CD4-positive, alpha-beta T cell (primary cell): ENCODE measurements around the gene GSE1. TPM values are rescaled to one million over a fixed set of nuclear protein-coding genes. Genes with fewer than 3 reads are reported as not detected.

Experiments used
- ATAC-seq: fragments of 200-7000 bp; cut with Tn5 transposase; one replicate; pipeline ENCODE4 v1.10.0; 2022; ENCODE audit warnings: mild to moderate bottlenecking; ENCODE audit not compliant: poor library complexity
- CTCF ChIA-PET: fragments of 350-600 bp; sonication (Branson Sonifier 250); formaldehyde crosslinking; loops from one replicate; lab custom pipeline; 2021; ENCODE audit warnings: antibody characterized with exemption, inconsistent platforms; lab: Charles Lee
- POLR2A ChIA-PET: fragments of 350-600 bp; sonication (Branson Sonifier 250); formaldehyde crosslinking; loops from one replicate; lab custom pipeline; 2021; ENCODE audit warnings: antibody characterized with exemption, inconsistent platforms; lab: Charles Lee
- DNase-seq, 14 experiments: peaks; one replicate each; pipeline ENCODE4 v3.0.0-alpha.2; 2013 to 2020; ENCODE audit warnings: mixed read lengths in 2 of 14
- H3K27ac ChIP-seq, 2 donors: one replicate each; pipeline versions ENCODE4 v1.5.1 to v1.7.0; 2013; ENCODE audit warnings: low read length in 2 of 2, low read depth in 1 of 2, mild to moderate bottlenecking in 1 of 2
- H3K27me3 ChIP-seq, 2 experiments: 1 replicate in 1 of 2; 2 replicates in 1 of 2; pipeline versions ENCODE4 v1.6.1 to v1.7.0; 2013; ENCODE audit warnings: low read length in 2 of 2, control low read depth in 1 of 2, mild to moderate bottlenecking in 1 of 2, moderate library complexity in 1 of 2; ENCODE audit not compliant: insufficient read depth in 2 of 2, control insufficient read depth in 1 of 2
- H3K36me3 ChIP-seq: one replicate; pipeline ENCODE4 v1.6.1; 2013; ENCODE audit warnings: low read length, control low read depth; ENCODE audit not compliant: insufficient read depth
- H3K4me1 ChIP-seq: one replicate; pipeline ENCODE4 v1.6.1; 2013; ENCODE audit warnings: low read length, control low read depth; ENCODE audit not compliant: insufficient read depth
- H3K4me3 ChIP-seq: one replicate; pipeline ENCODE4 v1.5.1; 2013; ENCODE audit warnings: mild to moderate bottlenecking, low read length, moderate library complexity
- H3K9me3 ChIP-seq, 2 experiments: 1 replicate in 1 of 2; 2 replicates in 1 of 2; pipeline versions ENCODE4 v1.6.1 to v1.7.0; 2013; ENCODE audit warnings: low read length in 2 of 2, mild to moderate bottlenecking in 2 of 2, control low read depth in 1 of 2, moderate library complexity in 1 of 2; ENCODE audit not compliant: control insufficient read depth in 1 of 2, insufficient read depth in 1 of 2
- H3K27ac Mint-ChIP-seq: one replicate; pipeline ENCODE4 v1.8.0; 2020; ENCODE audit warnings: mixed read lengths
- H3K27me3 Mint-ChIP-seq: one replicate; pipeline ENCODE4 v1.8.0; 2021; ENCODE audit warnings: mixed read lengths
- H3K36me3 Mint-ChIP-seq: one replicate; pipeline ENCODE4 v1.8.0; 2021; ENCODE audit warnings: low read depth, mixed read lengths
- H3K4me1 Mint-ChIP-seq: one replicate; pipeline ENCODE4 v1.8.0; 2021; ENCODE audit warnings: low read depth, mixed read lengths
- H3K4me3 Mint-ChIP-seq: one replicate; pipeline ENCODE4 v1.8.0; 2020; ENCODE audit warnings: mild to moderate bottlenecking, mixed read lengths
- H3K9me3 Mint-ChIP-seq: one replicate; pipeline ENCODE4 v1.8.0; 2020; ENCODE audit warnings: mixed read lengths
- intact Hi-C, 2 experiments: fragments of 100-400 bp; cut with DNase I in 1 of 2; cut with micrococcal nuclease in 1 of 2; formaldehyde crosslinking; loops; one replicate each; pipeline versions ENCODE4 v1.15.1 to v1.9.0; 2023 to 2025; cut with DNase I, micrococcal nuclease
- total RNA-seq, 174 experiments: library from RNA in 2 of 174; stranded (reverse) in 2 of 174; gene quantifications; one replicate each; pipeline ENCODE4 v1.2.3 and lab custom pipeline; 2021 to 2026
- TF ChIP-seq, protein P1 (sequence below): fragments of 200-600 bp; IDR thresholded peaks from one replicate; pipeline ENCODE4 v1.8.0; 2022; ENCODE audit warnings: antibody characterized with exemption, mild to moderate bottlenecking

Gene GSE1
- total RNA-seq, 2 experiments from 2014 or later = 11.7 to 13.7 TPM

DNA sequence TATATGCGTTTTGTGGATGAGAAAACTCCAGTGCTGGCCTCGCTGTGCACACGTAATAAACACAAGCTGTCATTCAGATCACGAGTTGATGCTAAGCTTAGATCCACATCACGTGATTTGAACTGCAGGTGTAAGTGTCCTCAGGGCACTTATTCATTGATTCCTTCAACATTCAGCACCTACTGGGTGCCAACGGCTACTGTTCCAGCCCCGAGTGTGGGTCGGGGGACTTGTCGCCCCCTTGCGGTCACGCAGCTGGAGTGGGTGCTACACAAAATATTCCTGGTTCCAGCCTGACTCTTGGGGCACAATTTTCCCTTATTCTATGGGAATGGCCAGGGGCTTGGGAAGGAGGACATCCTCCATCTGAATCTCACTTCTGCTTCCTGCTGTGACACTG is 105.6 kb downstream of the GSE1 start:
- peaks cover 13% of the 10 kb centered on the region for H3K4me1 Mint-ChIP-seq
- Histone ChIP-seq H3K27ac (no peak overlapping the region), H3K9me3 (no peaks in the 10 kb centered on the region), H3K4me3 (no peak overlapping the region), H3K27me3 (peaks cover 0 to 3% of the 10 kb centered on the region in 2 experiments), H3K36me3 (no peaks in the 10 kb centered on the region), H3K4me1 (peaks cover 25% of the 10 kb centered on the region)
- TF ChIP-seq, protein P1, sequence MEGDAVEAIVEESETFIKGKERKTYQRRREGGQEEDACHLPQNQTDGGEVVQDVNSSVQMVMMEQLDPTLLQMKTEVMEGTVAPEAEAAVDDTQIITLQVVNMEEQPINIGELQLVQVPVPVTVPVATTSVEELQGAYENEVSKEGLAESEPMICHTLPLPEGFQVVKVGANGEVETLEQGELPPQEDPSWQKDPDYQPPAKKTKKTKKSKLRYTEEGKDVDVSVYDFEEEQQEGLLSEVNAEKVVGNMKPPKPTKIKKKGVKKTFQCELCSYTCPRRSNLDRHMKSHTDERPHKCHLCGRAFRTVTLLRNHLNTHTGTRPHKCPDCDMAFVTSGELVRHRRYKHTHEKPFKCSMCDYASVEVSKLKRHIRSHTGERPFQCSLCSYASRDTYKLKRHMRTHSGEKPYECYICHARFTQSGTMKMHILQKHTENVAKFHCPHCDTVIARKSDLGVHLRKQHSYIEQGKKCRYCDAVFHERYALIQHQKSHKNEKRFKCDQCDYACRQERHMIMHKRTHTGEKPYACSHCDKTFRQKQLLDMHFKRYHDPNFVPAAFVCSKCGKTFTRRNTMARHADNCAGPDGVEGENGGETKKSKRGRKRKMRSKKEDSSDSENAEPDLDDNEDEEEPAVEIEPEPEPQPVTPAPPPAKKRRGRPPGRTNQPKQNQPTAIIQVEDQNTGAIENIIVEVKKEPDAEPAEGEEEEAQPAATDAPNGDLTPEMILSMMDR = no peak
- ChIA-PET CTCF (interaction anchor here (1.2 kb wide), 1 partner anchor 103 kb away, joined by 3 read pairs; no protein-coding TSS in a partner anchor), POLR2A (no interaction called here)
- intact Hi-C loops = loop anchor here (1.0 to 5.0 kb wide), 6 partner anchors 30 to 416 kb away; partner anchors contain the start of gene GINS2 (in 1 of the 2)
- H3K4me3 Mint-ChIP-seq = no peak overlapping the region
- DNase-seq (peak in 2 of 14 experiments; percentile 11 to 31), ATAC-seq (no peak)
- no peaks in the 10 kb centered on the region for H3K9me3 Mint-ChIP-seq
- no peak overlapping the region for H3K27ac Mint-ChIP-seq
- no peaks in the 10 kb centered on the region for H3K36me3 Mint-ChIP-seq
- H3K27me3 Mint-ChIP-seq = no peaks in the 10 kb centered on the region

DNA sequence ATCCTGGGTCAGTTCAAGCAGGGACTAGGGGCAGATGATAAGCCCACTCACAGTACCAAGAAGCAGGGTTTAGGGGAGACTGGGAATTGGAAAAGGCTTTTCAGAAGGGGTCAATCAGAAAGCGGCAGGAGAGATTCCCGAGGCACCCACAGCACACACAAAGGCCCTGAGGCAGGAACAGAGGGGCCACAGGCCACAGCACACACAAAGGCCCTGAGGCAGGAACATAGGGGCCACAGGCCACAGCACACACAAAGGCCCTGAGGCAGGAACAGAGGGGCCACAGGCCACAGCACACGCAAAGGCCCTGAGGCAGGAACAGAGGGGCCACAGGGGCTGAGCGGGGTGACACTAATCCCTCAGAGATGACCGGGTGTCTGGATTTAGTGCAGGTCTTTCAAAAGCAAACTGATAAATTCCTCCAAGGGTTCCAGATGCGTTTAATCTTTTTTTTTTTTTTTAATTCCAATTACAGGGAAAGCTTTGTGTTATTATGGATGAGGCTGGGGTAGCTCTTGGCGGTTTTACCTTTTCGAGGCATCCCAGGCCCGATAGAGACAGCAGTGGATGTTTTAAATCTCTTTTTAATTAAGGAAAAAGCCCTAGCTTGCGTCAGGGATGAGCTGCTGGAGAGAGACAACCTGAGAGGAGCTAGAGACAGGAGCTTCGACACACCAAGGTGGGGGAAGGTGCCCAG is 106.6 kb downstream of the GSE1 start:
- ChIA-PET POLR2A (no interaction called here), CTCF (no interaction called here)
- TF ChIP-seq, protein P1 = no peak
- Histone ChIP-seq H3K4me3 (no peak overlapping the region), H3K27me3 (peaks cover 0 to 3% of the 10 kb centered on the region in 2 experiments), H3K36me3 (no peaks in the 10 kb centered on the region), H3K4me1 (peaks cover 25% of the 10 kb centered on the region), H3K27ac (no peak overlapping the region), H3K9me3 (no peaks in the 10 kb centered on the region)
- Mint-ChIP-seq H3K4me1 (peaks cover 13% of the 10 kb centered on the region), H3K4me3 (no peak overlapping the region), H3K27me3 (no peaks in the 10 kb centered on the region), H3K27ac (no peak overlapping the region), H3K9me3 (no peaks in the 10 kb centered on the region), H3K36me3 (no peaks in the 10 kb centered on the region)
- no peak for DNase-seq
- no peak for ATAC-seq
- intact Hi-C loops = loop anchor here (2.0 to 5.0 kb wide), 4 partner anchors 62 to 417 kb away; no protein-coding TSS in a partner anchor

GRCh38 chr16:85720302-85720637 is 107.1 kb downstream of the GSE1 start:
- DNase-seq (no peak), ATAC-seq (no peak)
- H3K36me3 ChIP-seq = no peaks in the 10 kb centered on the region
- POLR2A ChIA-PET = no interaction called here
- TF ChIP-seq, protein P1 = no peak
- intact Hi-C loops = no loop called here
- CTCF ChIA-PET = no interaction called here
- Mint-ChIP-seq H3K4me3 (no peak overlapping the region), H3K9me3 (no peaks in the 10 kb centered on the region), H3K27ac (no peak overlapping the region), H3K27me3 (no peaks in the 10 kb centered on the region), H3K36me3 (no peaks in the 10 kb centered on the region), H3K4me1 (peaks cover 10% of the 10 kb centered on the region)
- no peaks in the 10 kb centered on the region for H3K9me3 ChIP-seq
- H3K4me1 ChIP-seq = peaks cover 23% of the 10 kb centered on the region
- peaks cover 0 to 3% of the 10 kb centered on the region in 2 experiments for H3K27me3 ChIP-seq
- H3K4me3 ChIP-seq = no peak overlapping the region
- no peak overlapping the region for H3K27ac ChIP-seq
